Measurements from ENCODE around the gene MORN1. TPM values are rescaled to one million over a fixed set of nuclear protein-coding genes. Genes with fewer than 3 reads are reported as not detected.
A peak's percentile ranks its signal among the peaks of the same experiment; 100 is the strongest.

The MORN1 gene
- total and polyA plus RNA-seq, 8 donors: 4.7 to 9.3 (median 5.3) TPM

GRCh38 chr1:2414297-2414958 lies 23.1 kb upstream of the MORN1 start:
- H3K36me3 ChIP-seq: no peaks in the 10 kb centered on the region
- intact Hi-C loops (cut with DNase I): no loop called here
- H3K27ac ChIP-seq: no peak overlapping the region
- H3K4me1 ChIP-seq: peaks cover 6 to 16% (median 13%) of the 10 kb centered on the region in 3 donors
- WGBS, 2 donors: 1 to 2% methylated on average over 24 to 25 of the region's 25 CpGs
- no peaks in the 10 kb centered on the region for H3K9me3 ChIP-seq
- peak overlapping the region in 1 of 4 donors; percentile 97 for H3K4me3 ChIP-seq
- DNase-seq: peak; percentile 58 to 91 (median 78)
- peak; percentile 19 to 54 (median 50) for ATAC-seq
- FAIRE-seq: no peak
- TF ChIP-seq, protein P1, sequence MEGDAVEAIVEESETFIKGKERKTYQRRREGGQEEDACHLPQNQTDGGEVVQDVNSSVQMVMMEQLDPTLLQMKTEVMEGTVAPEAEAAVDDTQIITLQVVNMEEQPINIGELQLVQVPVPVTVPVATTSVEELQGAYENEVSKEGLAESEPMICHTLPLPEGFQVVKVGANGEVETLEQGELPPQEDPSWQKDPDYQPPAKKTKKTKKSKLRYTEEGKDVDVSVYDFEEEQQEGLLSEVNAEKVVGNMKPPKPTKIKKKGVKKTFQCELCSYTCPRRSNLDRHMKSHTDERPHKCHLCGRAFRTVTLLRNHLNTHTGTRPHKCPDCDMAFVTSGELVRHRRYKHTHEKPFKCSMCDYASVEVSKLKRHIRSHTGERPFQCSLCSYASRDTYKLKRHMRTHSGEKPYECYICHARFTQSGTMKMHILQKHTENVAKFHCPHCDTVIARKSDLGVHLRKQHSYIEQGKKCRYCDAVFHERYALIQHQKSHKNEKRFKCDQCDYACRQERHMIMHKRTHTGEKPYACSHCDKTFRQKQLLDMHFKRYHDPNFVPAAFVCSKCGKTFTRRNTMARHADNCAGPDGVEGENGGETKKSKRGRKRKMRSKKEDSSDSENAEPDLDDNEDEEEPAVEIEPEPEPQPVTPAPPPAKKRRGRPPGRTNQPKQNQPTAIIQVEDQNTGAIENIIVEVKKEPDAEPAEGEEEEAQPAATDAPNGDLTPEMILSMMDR (IDR thresholded peaks at IDR 0.05): peak; percentile 63 to 97 (median 81)
- peaks cover 0 to 11% (median 0%) of the 10 kb centered on the region in 4 donors for H3K27me3 ChIP-seq

DNA sequence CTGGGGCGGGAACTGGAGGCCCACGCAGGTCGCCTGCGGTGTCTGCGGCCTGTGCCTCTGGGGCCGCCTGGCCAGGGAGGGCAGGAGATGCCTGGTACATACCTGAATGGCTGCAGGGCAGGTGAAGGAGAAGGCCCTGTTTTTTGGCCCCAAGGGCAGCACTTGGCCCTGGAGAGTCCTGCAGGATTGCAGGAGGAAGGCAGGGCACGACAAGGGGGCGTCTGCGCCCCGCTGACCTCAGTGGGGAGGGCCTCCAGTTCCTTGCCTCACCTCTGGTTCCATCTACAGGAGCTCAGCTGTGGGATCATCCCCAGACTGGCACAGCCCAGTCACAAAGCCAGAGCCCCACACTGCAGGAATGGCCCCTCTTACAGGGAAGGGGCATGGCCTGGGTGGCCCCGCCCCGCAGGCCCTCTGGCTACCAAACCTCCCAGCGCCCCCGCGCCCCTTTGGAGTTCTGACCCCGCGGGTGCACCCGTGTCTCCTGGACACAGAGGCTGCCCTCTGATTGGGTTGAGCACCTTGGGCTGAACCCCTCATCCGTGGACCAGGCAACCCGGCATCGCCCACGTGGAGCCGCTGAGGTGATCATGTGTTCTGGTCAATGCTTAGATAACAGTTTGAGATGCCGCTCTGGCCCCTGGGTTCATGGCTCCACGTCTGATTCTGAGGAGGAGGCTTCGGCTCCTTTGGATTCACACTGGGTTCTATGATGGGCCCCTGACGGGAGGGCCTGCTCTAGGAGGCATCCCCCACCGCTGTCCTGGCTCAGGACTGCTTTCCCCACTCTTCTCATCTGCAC lies 22.3 kb upstream of the MORN1 start:
- TF ChIP-seq, protein P1 (IDR thresholded peaks at IDR 0.05): no peak
- Histone ChIP-seq H3K4me1 (peaks cover 6 to 16% (median 13%) of the 10 kb centered on the region in 3 donors), H3K36me3 (no peaks in the 10 kb centered on the region), H3K9me3 (no peaks in the 10 kb centered on the region), H3K4me3 (peak overlapping the region; percentile 97 to 100 (median 98)), H3K27ac (peak overlapping the region; percentile 70 to 88 (median 79)), H3K27me3 (peaks cover 0 to 11% (median 0%) of the 10 kb centered on the region in 4 donors)
- intact Hi-C loops (cut with DNase I): no loop called here
- FAIRE-seq: no peak
- DNase-seq: peak in 3 of 6 donors; percentile 46 to 83 (median 51)
- no peak for ATAC-seq
- 35 to 40% methylated on average over 28 of the region's 28 CpGs for WGBS, 2 donors

DNA sequence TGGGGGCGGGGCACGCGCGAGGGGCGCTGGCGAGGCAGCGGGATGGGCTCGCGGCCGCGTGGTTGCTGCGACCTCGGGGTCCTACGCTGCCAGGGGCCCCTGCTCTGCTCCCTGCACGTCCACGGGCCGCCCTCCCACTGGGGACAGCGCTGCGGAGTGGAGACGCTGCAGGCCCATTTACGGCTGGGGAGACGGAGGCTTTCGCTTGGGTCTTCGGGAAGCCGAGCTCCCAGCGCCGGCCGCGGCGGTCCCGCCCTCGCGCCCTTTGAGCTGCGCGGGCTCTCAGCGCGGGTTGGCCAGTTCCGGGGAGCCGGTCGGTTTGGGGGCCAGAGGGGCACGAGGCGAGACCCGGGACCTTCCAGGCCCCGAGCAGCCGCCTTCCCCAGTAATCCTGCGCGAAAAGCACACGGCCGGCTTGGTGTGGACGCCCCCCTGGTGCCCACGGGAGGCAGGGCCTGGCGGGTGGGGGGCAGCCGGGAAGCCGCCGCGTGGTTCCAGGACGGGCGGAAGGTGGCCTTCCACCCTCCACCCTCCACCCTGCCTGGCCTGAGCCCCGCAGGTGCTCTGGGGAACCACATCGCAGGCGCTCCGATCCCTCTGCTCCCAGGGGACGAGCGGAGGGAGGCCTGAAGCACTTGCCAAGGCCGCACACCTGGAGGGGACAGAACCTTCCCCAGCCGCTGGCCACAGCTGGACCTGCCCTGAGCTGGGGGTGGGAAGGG lies 21.6 kb upstream of the MORN1 start:
- intact Hi-C loops (cut with DNase I): no loop called here
- Histone ChIP-seq H3K36me3 (no peaks in the 10 kb centered on the region), H3K9me3 (no peaks in the 10 kb centered on the region), H3K4me1 (peaks cover 6 to 16% (median 13%) of the 10 kb centered on the region in 3 donors), H3K27me3 (peaks cover 0 to 11% (median 0%) of the 10 kb centered on the region in 4 donors), H3K27ac (peak overlapping the region; percentile 70 to 88 (median 79)), H3K4me3 (peak overlapping the region; percentile 97 to 100 (median 98))
- 0 to 1% methylated on average over 39 to 66 of the region's 66 CpGs for WGBS, 2 donors
- TF ChIP-seq, protein P1 (IDR thresholded peaks at IDR 0.05): no peak
- FAIRE-seq (no peak), DNase-seq (peak; percentile 39 to 88 (median 60)), ATAC-seq (peak; percentile 47 to 59 (median 56))

DNA sequence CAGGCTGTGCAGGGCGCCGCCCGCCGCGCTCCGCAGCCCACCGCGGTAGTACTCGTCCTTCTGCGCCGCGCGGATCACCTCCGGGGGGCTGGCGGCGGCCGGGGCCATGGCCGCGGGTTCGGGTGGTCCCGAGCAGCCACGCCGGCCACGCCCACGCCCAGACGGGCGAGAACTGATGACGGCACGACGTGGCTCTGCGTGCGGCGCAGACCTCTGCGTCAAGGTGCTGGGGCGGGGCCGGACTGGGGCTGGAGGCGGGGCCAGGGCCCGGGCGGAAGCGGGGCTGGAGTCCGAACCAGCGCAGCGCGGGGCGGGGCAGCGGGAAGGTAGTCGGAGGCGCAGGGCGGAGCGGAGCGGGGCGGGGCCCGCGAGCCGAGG lies 21.0 kb upstream of the MORN1 start, which contains the start of gene PEX10:
TSS of gene PEX10 (minus strand) at position 170 of the 378 bp plus-strand sequence. CDS start at position 108, 62 bp downstream.
- TF ChIP-seq, protein P1 (IDR thresholded peaks at IDR 0.05): no peak
- ATAC-seq (peak; percentile 94 to 96 (median 95)), FAIRE-seq (no peak)

More for the DNA sequence above, 21.0 kb upstream of the MORN1 start, which contains the start of gene PEX10:
- intact Hi-C loops (cut with DNase I): no loop called here
- Histone ChIP-seq H3K9me3 (no peaks in the 10 kb centered on the region), H3K27me3 (peaks cover 0 to 11% (median 0%) of the 10 kb centered on the region in 4 donors), H3K36me3 (no peaks in the 10 kb centered on the region), H3K27ac (peak within 1 kb of the TSS; percentile 70 to 88 (median 79)), H3K4me1 (peaks cover 6 to 16% (median 13%) of the 10 kb centered on the region in 3 donors), H3K4me3 (peak within 1 kb of the TSS; percentile 97 to 100 (median 98))
- WGBS, 2 donors: 1% methylated on average over 35 to 55 of the region's 55 CpGs
- DNase-seq: peak; percentile 98 to 100 (median 98)

All from pancreas (tissue), 10 donors.